ENCODE data around the gene KRTAP2-4. TPM values are rescaled to one million over a fixed set of nuclear protein-coding genes. Genes with fewer than 3 reads are reported as not detected.
"Not testable (repeated sequence)": the region's sequence is repeated elsewhere in the genome, so short reads cannot be mapped to it uniquely, and the experiment has no call there.

Gene KRTAP2-4
- not detected for total RNA-seq

- H3K36me3 ChIP-seq = no peaks in the 10 kb centered on the region
- no peaks in the 10 kb centered on the region for H3K9me3 ChIP-seq
- H3K4me3 ChIP-seq = no peak within 1 kb of the TSS
- no peak for DNase-seq
- no peaks in the 10 kb centered on the region for H3K27me3 ChIP-seq
- H3K4me1 ChIP-seq = no peaks in the 10 kb centered on the region
- no peak within 1 kb of the TSS for H3K27ac ChIP-seq
- no peak for TF ChIP-seq CTCF (IDR thresholded peaks at IDR 0.05)
- TF ChIP-seq POLR2A (IDR thresholded peaks at IDR 0.05) = no peak
These were observed at the start of gene KRTAP2-4 for GRCh38 chr17:41065829-41066624. Gene KRTAP2-4, minus strand, starts transcription at chr17:41065879. Its CDS starts 34 bp downstream, at chr17:41065845.

GRCh38 chr17:41111151-41111885 is 45.6 kb upstream of the KRTAP2-4 start:
- no peaks in the 10 kb centered on the region for H3K9me3 ChIP-seq
- no peak for DNase-seq
- no peak overlapping the region for H3K27ac ChIP-seq
- no peaks in the 10 kb centered on the region for H3K27me3 ChIP-seq
- no peak overlapping the region for H3K4me3 ChIP-seq
- no peaks in the 10 kb centered on the region for H3K36me3 ChIP-seq
- TF ChIP-seq POLR2A (IDR thresholded peaks at IDR 0.05) (no peak), CTCF (IDR thresholded peaks at IDR 0.05) (no peak)
- H3K4me1 ChIP-seq = no peaks in the 10 kb centered on the region

GRCh38 chr17:41108728-41109386 is 43.2 kb upstream of the KRTAP2-4 start:
- H3K36me3 ChIP-seq, H3K27ac ChIP-seq, DNase-seq, H3K4me3 ChIP-seq, H3K9me3 ChIP-seq, H3K27me3 ChIP-seq, H3K4me1 ChIP-seq: not testable (repeated sequence)

- no peak for TF ChIP-seq POLR2A (IDR thresholded peaks at IDR 0.05)
- TF ChIP-seq CTCF (IDR thresholded peaks at IDR 0.05) = no peak
- no peaks in the 10 kb centered on the region for H3K9me3 ChIP-seq
- no peak overlapping the region for H3K27ac ChIP-seq
- no peaks in the 10 kb centered on the region for H3K4me1 ChIP-seq
- H3K27me3 ChIP-seq = no peaks in the 10 kb centered on the region
- no peak for DNase-seq
- no peaks in the 10 kb centered on the region for H3K36me3 ChIP-seq
- H3K4me3 ChIP-seq = no peak overlapping the region
These were observed 42.3 kb upstream of the KRTAP2-4 start for GRCh38 chr17:41107941-41108450.

GRCh38 chr17:41105347-41105746 is 39.7 kb upstream of the KRTAP2-4 start, which contains the start of gene KRTAP4-9:
Gene KRTAP4-9, plus strand, starts transcription at chr17:41105389. Its CDS starts 0 bp downstream, at chr17:41105389.
- DNase-seq, H3K27ac ChIP-seq, H3K4me1 ChIP-seq, H3K27me3 ChIP-seq, H3K36me3 ChIP-seq, H3K9me3 ChIP-seq, H3K4me3 ChIP-seq: not testable (repeated sequence)

GRCh38 chr17:41104386-41105038 is 38.8 kb upstream of the KRTAP2-4 start:
- H3K27me3 ChIP-seq, H3K36me3 ChIP-seq, H3K27ac ChIP-seq, H3K4me1 ChIP-seq, H3K4me3 ChIP-seq, DNase-seq, H3K9me3 ChIP-seq: not testable (repeated sequence)
